ENCODE results near the gene SLC15A1. TPM values are rescaled to one million over a fixed set of nuclear protein-coding genes. Genes with fewer than 3 reads are reported as not detected.
A peak's percentile ranks its signal among the peaks of the same experiment; 100 is the strongest.

The SLC15A1 gene
- polyA plus RNA-seq, 2 of the 4 experiments (the other 2 are of a cell fraction): 0.04 to 0.09 TPM

DNA sequence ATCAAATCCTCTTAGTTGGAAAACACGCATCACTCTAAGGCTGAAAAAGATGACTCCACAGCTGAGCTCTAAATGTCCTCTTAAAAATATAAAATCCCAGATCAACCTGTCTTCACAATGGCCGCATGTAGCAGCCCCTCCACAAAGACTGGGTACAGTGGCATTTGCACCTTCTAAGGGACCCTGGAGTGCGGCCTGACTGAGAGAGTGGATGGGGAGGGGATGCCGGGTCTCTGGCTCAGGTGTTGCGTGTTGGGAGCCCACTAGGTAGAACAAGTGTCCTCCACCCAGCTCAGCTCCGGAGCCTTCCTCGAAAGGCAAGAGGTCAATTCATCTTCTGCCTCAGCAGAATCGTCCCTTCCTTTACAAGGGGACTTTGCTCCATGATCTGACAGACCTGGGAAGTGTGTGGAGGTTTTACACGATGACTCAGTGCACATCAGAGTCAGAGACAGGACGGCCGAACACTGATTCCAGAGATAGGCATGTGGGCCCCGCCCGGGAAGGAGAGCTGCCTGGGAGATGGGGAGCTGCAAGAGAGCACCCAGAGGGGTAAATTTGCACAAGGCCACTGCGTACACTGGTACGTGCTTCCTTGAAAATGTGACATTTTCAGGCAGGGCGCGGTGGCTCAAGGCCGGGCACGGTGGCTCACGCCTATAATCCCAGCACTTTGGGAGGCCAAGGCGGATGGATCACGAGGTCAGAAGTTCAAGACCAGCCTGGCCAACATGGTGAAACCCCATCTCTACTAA lies 23.5 kb upstream of the SLC15A1 start (continued):
- TF ChIP-seq, protein P1, sequence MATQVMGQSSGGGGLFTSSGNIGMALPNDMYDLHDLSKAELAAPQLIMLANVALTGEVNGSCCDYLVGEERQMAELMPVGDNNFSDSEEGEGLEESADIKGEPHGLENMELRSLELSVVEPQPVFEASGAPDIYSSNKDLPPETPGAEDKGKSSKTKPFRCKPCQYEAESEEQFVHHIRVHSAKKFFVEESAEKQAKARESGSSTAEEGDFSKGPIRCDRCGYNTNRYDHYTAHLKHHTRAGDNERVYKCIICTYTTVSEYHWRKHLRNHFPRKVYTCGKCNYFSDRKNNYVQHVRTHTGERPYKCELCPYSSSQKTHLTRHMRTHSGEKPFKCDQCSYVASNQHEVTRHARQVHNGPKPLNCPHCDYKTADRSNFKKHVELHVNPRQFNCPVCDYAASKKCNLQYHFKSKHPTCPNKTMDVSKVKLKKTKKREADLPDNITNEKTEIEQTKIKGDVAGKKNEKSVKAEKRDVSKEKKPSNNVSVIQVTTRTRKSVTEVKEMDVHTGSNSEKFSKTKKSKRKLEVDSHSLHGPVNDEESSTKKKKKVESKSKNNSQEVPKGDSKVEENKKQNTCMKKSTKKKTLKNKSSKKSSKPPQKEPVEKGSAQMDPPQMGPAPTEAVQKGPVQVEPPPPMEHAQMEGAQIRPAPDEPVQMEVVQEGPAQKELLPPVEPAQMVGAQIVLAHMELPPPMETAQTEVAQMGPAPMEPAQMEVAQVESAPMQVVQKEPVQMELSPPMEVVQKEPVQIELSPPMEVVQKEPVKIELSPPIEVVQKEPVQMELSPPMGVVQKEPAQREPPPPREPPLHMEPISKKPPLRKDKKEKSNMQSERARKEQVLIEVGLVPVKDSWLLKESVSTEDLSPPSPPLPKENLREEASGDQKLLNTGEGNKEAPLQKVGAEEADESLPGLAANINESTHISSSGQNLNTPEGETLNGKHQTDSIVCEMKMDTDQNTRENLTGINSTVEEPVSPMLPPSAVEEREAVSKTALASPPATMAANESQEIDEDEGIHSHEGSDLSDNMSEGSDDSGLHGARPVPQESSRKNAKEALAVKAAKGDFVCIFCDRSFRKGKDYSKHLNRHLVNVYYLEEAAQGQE (IDR thresholded peaks at IDR 0.05): no peak
- TF ChIP-seq, protein P2, sequence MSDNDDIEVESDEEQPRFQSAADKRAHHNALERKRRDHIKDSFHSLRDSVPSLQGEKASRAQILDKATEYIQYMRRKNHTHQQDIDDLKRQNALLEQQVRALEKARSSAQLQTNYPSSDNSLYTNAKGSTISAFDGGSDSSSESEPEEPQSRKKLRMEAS (IDR thresholded peaks at IDR 0.05): peak; percentile 71; the same call in 1 of the 2 replicates
- TF ChIP-seq HOXB5 (CRISPR knock-in tag; IDR thresholded peaks at IDR 0.05) (peak; percentile 23; the same call in 1 of the 2 replicates), FOXS1 (CRISPR knock-in tag; IDR thresholded peaks at IDR 0.05) (0 out of 2 replicates have a peak, but pooled peaks have one; percentile 6), RARB (CRISPR knock-in tag; IDR thresholded peaks at IDR 0.05) (peak; percentile 90), ZC3H11A (IDR thresholded peaks at IDR 0.05) (no peak), EP300 (IDR thresholded peaks at IDR 0.05) (peak; percentile 56 to 85; a peak in 3 of 5 replicates), JUN (IDR thresholded peaks at IDR 0.05) (peak in 1 of 2 experiments; percentile 80; a peak in 4 of 5 replicates), GATA3 (IDR thresholded peaks at IDR 0.05; ENCODE audit: borderline replicate concordance) (peak; percentile 86), CEBPB (IDR thresholded peaks at IDR 0.05) (peak in 1 of 2 experiments; percentile 45; a peak in 1 of 4 replicates), NFE2L2 (conservative IDR thresholded peaks at IDR 0.05; ENCODE audit: low read length) (no peak), JUNB (IDR thresholded peaks at IDR 0.05) (peak; percentile 52), ESRRA (IDR thresholded peaks at IDR 0.05; ENCODE audit: borderline replicate concordance, low read length) (no peak), SMC3 (IDR thresholded peaks at IDR 0.05) (0 out of 3 replicates have a peak, but pooled peaks have one; percentile 24), EHF (CRISPR knock-in tag; IDR thresholded peaks at IDR 0.05) (0 out of 2 replicates have a peak, but pooled peaks have one; percentile 43), MAFK (IDR thresholded peaks at IDR 0.05; ENCODE audit: partially characterized antibody) (peak; percentile 85), SREBF2 (IDR thresholded peaks at IDR 0.05) (no peak)
- TF ChIP-seq, protein P3, sequence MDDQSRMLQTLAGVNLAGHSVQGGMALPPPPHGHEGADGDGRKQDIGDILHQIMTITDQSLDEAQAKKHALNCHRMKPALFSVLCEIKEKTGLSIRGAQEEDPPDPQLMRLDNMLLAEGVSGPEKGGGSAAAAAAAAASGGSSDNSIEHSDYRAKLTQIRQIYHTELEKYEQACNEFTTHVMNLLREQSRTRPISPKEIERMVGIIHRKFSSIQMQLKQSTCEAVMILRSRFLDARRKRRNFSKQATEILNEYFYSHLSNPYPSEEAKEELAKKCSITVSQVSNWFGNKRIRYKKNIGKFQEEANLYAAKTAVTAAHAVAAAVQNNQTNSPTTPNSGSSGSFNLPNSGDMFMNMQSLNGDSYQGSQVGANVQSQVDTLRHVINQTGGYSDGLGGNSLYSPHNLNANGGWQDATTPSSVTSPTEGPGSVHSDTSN (IDR thresholded peaks at IDR 0.05): no peak
- TF ChIP-seq, protein P4, sequence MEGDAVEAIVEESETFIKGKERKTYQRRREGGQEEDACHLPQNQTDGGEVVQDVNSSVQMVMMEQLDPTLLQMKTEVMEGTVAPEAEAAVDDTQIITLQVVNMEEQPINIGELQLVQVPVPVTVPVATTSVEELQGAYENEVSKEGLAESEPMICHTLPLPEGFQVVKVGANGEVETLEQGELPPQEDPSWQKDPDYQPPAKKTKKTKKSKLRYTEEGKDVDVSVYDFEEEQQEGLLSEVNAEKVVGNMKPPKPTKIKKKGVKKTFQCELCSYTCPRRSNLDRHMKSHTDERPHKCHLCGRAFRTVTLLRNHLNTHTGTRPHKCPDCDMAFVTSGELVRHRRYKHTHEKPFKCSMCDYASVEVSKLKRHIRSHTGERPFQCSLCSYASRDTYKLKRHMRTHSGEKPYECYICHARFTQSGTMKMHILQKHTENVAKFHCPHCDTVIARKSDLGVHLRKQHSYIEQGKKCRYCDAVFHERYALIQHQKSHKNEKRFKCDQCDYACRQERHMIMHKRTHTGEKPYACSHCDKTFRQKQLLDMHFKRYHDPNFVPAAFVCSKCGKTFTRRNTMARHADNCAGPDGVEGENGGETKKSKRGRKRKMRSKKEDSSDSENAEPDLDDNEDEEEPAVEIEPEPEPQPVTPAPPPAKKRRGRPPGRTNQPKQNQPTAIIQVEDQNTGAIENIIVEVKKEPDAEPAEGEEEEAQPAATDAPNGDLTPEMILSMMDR (IDR thresholded peaks at IDR 0.05): no peak

DNA sequence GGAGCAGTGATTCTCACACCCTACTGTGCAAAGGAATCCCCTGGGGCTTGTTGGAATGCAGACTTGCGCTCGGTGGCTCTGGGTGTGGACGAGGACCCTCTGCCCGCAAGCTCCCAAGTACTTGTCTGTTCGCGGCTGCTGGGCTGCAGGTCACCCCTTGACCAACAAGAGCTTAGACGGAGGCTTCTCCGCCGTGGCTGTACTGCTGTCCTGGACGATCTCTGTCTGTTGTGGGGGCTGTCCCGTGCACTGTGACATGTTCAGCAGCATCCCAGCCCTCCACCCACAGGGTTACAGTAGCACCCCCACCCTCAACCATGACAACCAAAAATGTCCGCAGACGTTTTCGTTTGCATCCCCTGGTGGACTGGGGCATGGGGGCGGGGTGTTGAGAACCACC lies 22.9 kb upstream of the SLC15A1 start:
- POLR2A ChIA-PET: no interaction called here
- DNase-seq (ENCODE audit: low read depth in 1 of 2, low spot score in 1 of 2) (no peak), FAIRE-seq (no peak), ATAC-seq (peak in 1 of 2 experiments; percentile 7; a peak in 1 of 6 replicates)
- H3K27ac ChIP-seq: peak overlapping the region; percentile 88 to 98
- H3K9me3 ChIP-seq: no peaks in the 10 kb centered on the region
- H3K4me1 ChIP-seq: peaks cover 17% of the 10 kb centered on the region
- TF ChIP-seq RARB (CRISPR knock-in tag; IDR thresholded peaks at IDR 0.05) (no peak), PHF8 (IDR thresholded peaks at IDR 0.05; ENCODE audit: borderline replicate concordance, low read depth) (no peak), HEYL (CRISPR knock-in tag; IDR thresholded peaks at IDR 0.05) (no peak), EP300 (IDR thresholded peaks at IDR 0.05) (no peak)
- WGBS (ENCODE audit: missing lambda C conversion rate): 70% methylated on average over 5 of the region's 15 CpGs
- H3K4me3 ChIP-seq: no peak overlapping the region
- CTCF ChIA-PET: interaction anchor here (1.2 kb wide), 1 partner anchor 9 kb away, joined by 3 read pairs; no protein-coding TSS in a partner anchor
- H3K4me2 ChIP-seq: peak overlapping the region; percentile 82

Data from A549 (cell line).